ENCODE data around the gene C16orf90.
A peak's percentile ranks its signal among the peaks of the same experiment; 100 is the strongest.

Gene C16orf90

DNA sequence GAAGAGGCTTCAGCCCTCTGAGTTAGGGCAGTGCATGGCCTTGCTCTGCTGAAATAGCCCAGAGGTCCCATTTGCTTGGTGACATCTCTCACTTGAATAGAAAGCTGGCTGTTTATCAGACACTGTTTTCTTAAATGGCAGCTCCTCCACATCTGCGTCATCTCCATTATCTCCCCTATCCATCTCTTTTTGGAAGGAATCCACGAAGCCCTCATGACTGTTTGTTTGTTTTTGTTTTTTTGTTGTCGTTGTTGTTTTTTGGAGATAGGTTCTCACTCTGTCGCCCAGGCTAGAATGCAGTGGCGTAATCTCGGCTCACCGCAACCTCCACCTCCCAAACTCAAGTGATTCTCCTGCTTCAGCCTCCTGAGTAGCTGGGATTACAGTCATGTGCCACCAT, 35.2 kb downstream of the C16orf90 start:
- ChIA-PET CTCF (no interaction called here), POLR2A (no interaction called here)
- Histone ChIP-seq H3K9me3 (ENCODE audit: control insufficient read depth, insufficient read depth, low read depth, low read length) (no peaks in the 10 kb centered on the region), H3K4me3 (ENCODE audit: low read depth, low read length) (no peak overlapping the region), H3K4me1 (ENCODE audit: control insufficient read depth, insufficient read depth, low read length) (peaks cover 10% of the 10 kb centered on the region), H3K36me3 (ENCODE audit: control insufficient read depth in 2 of 2, insufficient read depth in 1 of 2, low read length in 2 of 2) (peaks cover 0 to 4% of the 10 kb centered on the region in 2 experiments; a peak in 2 of 3 replicates), H3K27ac (ENCODE audit: extremely low read depth, low read depth, low read length) (no peak overlapping the region)
- TF ChIP-seq ZNF843 (tag by site-specific recombination; IDR thresholded peaks at IDR 0.05) (no peak), RBAK (tag by site-specific recombination; IDR thresholded peaks at IDR 0.05) (no peak), ZNF211 (tag by site-specific recombination; IDR thresholded peaks at IDR 0.05; ENCODE audit: low read depth) (no peak), ZNF132 (tag by site-specific recombination; IDR thresholded peaks at IDR 0.05; ENCODE audit: borderline replicate concordance) (no peak), ZNF37A (tag by site-specific recombination; IDR thresholded peaks at IDR 0.05) (no peak), ZNF785 (tag by site-specific recombination; IDR thresholded peaks at IDR 0.05) (no peak), ZNF560 (tag by site-specific recombination; IDR thresholded peaks at IDR 0.05; ENCODE audit: borderline replicate concordance) (no peak), SALL2 (tag by site-specific recombination; IDR thresholded peaks at IDR 0.05; ENCODE audit: borderline replicate concordance) (no peak), ZNF707 (tag by site-specific recombination; IDR thresholded peaks at IDR 0.05) (no peak), ZNF274 (IDR thresholded peaks at IDR 0.05; ENCODE audit: low read length) (no peak), ZNF274 (tag by site-specific recombination; IDR thresholded peaks at IDR 0.05; ENCODE audit: borderline replicate concordance) (no peak)
- TF ChIP-seq, protein P1, sequence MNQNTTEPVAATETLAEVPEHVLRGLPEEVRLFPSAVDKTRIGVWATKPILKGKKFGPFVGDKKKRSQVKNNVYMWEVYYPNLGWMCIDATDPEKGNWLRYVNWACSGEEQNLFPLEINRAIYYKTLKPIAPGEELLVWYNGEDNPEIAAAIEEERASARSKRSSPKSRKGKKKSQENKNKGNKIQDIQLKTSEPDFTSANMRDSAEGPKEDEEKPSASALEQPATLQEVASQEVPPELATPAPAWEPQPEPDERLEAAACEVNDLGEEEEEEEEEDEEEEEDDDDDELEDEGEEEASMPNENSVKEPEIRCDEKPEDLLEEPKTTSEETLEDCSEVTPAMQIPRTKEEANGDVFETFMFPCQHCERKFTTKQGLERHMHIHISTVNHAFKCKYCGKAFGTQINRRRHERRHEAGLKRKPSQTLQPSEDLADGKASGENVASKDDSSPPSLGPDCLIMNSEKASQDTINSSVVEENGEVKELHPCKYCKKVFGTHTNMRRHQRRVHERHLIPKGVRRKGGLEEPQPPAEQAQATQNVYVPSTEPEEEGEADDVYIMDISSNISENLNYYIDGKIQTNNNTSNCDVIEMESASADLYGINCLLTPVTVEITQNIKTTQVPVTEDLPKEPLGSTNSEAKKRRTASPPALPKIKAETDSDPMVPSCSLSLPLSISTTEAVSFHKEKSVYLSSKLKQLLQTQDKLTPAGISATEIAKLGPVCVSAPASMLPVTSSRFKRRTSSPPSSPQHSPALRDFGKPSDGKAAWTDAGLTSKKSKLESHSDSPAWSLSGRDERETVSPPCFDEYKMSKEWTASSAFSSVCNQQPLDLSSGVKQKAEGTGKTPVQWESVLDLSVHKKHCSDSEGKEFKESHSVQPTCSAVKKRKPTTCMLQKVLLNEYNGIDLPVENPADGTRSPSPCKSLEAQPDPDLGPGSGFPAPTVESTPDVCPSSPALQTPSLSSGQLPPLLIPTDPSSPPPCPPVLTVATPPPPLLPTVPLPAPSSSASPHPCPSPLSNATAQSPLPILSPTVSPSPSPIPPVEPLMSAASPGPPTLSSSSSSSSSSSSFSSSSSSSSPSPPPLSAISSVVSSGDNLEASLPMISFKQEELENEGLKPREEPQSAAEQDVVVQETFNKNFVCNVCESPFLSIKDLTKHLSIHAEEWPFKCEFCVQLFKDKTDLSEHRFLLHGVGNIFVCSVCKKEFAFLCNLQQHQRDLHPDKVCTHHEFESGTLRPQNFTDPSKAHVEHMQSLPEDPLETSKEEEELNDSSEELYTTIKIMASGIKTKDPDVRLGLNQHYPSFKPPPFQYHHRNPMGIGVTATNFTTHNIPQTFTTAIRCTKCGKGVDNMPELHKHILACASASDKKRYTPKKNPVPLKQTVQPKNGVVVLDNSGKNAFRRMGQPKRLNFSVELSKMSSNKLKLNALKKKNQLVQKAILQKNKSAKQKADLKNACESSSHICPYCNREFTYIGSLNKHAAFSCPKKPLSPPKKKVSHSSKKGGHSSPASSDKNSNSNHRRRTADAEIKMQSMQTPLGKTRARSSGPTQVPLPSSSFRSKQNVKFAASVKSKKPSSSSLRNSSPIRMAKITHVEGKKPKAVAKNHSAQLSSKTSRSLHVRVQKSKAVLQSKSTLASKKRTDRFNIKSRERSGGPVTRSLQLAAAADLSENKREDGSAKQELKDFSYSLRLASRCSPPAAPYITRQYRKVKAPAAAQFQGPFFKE (tag by site-specific recombination; IDR thresholded peaks at IDR 0.05; ENCODE audit: borderline replicate concordance), result no peak

DNA sequence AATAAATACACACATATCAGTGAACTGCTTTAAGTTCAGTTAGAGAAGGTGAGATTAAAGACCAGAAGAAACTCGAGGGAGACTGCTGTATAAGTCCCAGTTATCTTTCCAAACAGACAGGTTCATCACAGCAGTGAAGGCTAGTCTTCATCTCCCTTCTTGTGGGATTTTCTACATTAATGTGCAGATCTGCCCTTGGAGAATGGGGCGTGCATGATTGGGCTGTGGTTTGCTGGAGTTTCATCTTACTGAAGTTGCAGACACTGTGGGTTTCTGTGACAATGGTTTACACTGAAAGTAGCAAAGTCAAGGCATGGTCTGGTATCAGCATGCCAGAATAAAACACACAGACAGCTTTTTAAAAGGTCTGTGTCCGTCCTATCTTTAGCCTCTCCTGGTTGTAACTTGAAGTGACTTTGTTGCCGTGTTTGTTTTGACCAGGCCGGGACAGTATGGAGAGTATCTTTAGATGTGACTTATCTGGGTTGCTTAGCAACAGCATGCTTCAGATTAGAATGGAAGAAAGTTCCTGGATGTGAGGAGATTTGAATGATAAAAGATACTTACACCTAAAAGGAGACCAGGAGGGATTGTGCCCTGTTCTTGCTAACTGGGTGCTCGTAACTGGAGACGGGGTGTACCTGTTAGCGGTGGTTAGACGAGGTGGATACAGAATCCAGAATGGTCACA, 35.7 kb downstream of the C16orf90 start:
- peaks cover 0 to 4% of the 10 kb centered on the region in 2 experiments; a peak in 2 of 3 replicates for H3K36me3 ChIP-seq (ENCODE audit: control insufficient read depth in 2 of 2, insufficient read depth in 1 of 2, low read length in 2 of 2)
- H3K4me3 ChIP-seq (ENCODE audit: low read depth, low read length), result peak overlapping the region; percentile 83
- peaks cover 10% of the 10 kb centered on the region for H3K4me1 ChIP-seq (ENCODE audit: control insufficient read depth, insufficient read depth, low read length)
- no peak overlapping the region for H3K27ac ChIP-seq (ENCODE audit: extremely low read depth, low read depth, low read length)
- no peaks in the 10 kb centered on the region for H3K9me3 ChIP-seq (ENCODE audit: control insufficient read depth, insufficient read depth, low read depth, low read length)
- POLR2A ChIA-PET, result no interaction called here
- CTCF ChIA-PET, result no interaction called here
- TF ChIP-seq ZNF223 (tag by site-specific recombination; IDR thresholded peaks at IDR 0.05) (no peak), ZNF660 (tag by site-specific recombination; IDR thresholded peaks at IDR 0.05) (no peak), PRDM1 (tag by site-specific recombination; IDR thresholded peaks at IDR 0.05) (0 out of 2 replicates have a peak, but pooled peaks have one; percentile 36), ZNF157 (tag by site-specific recombination; IDR thresholded peaks at IDR 0.05) (no peak), MYNN (tag by site-specific recombination; IDR thresholded peaks at IDR 0.05; ENCODE audit: borderline replicate concordance) (0 out of 2 replicates have a peak, but pooled peaks have one; percentile 30), GLI4 (tag by site-specific recombination; IDR thresholded peaks at IDR 0.05) (no peak), ZNF391 (tag by site-specific recombination; IDR thresholded peaks at IDR 0.05; ENCODE audit: borderline replicate concordance, low read depth) (no peak)
- TF ChIP-seq, protein P2, sequence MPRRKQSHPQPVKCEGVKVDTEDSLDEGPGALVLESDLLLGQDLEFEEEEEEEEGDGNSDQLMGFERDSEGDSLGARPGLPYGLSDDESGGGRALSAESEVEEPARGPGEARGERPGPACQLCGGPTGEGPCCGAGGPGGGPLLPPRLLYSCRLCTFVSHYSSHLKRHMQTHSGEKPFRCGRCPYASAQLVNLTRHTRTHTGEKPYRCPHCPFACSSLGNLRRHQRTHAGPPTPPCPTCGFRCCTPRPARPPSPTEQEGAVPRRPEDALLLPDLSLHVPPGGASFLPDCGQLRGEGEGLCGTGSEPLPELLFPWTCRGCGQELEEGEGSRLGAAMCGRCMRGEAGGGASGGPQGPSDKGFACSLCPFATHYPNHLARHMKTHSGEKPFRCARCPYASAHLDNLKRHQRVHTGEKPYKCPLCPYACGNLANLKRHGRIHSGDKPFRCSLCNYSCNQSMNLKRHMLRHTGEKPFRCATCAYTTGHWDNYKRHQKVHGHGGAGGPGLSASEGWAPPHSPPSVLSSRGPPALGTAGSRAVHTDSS (tag by site-specific recombination; IDR thresholded peaks at IDR 0.05), result 0 out of 2 replicates have a peak, but pooled peaks have one; percentile 6

Data from HEK293 (cell line).